NCI-H2107 (cell line): Measurements from ENCODE around the gene TLX2.
"Not testable (repeated sequence)": the region's sequence is repeated elsewhere in the genome, so short reads cannot be mapped to it uniquely, and the experiment has no call there.

Source experiments
- DNase-seq: peaks from one replicate; lab custom pipeline; 2025; lab: John Stamatoyannopoulos, UW

TLX2 gene

GRCh38 chr2:74554820-74555531 is 40.7 kb downstream of the TLX2 start:
- DNase-seq, result no peak

DNA sequence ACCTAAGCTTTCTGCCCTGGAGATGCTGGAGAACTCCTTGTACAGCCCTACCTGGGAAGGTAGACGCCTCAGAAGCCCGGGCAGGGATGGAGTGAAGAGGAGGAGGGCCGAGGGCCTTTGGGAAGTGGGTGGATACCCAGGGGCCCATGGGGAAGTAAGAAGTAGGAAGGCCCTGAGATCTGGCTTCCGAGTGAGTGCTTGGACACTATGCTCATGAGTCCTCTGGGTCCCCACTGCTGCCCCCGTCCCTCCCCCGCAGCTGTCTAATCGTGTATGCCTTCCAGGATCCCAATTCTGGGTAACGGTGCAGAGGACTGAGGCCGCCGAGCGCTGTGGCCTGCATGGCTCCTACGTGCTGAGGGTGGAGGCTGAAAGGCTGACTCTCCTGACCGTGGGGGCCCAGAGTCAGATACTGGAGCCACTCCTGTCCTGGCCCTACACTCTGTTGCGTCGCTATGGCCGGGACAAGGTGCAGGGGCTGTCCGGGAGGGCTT is 41.4 kb downstream of the TLX2 start:
- no peak for DNase-seq

GRCh38 chr2:74556159-74556558 is 41.9 kb downstream of the TLX2 start:
- no peak for DNase-seq

DNA sequence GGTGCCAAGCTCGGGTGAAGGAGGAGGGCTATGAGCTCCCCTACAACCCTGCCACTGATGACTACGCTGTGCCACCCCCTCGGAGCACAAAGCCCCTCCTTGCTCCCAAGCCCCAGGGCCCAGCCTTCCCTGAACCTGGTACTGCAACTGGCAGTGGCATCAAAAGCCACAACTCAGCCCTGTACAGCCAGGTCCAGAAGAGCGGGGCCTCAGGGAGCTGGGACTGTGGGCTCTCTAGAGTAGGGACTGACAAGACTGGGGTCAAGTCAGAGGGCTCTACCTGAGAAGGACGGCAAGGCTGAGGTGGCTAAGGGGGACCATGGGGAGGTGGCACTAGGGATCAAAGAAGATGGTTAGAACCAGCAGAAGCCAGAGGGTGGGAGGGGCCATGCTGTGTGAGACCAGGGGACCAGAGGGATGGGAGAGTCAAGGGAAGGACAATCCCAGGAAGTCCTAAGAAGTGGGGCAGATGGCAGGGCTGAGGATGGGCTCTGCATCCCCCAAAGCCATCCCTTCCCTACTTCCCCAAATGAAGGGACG is 42.7 kb downstream of the TLX2 start:
- DNase-seq, result no peak

DNA sequence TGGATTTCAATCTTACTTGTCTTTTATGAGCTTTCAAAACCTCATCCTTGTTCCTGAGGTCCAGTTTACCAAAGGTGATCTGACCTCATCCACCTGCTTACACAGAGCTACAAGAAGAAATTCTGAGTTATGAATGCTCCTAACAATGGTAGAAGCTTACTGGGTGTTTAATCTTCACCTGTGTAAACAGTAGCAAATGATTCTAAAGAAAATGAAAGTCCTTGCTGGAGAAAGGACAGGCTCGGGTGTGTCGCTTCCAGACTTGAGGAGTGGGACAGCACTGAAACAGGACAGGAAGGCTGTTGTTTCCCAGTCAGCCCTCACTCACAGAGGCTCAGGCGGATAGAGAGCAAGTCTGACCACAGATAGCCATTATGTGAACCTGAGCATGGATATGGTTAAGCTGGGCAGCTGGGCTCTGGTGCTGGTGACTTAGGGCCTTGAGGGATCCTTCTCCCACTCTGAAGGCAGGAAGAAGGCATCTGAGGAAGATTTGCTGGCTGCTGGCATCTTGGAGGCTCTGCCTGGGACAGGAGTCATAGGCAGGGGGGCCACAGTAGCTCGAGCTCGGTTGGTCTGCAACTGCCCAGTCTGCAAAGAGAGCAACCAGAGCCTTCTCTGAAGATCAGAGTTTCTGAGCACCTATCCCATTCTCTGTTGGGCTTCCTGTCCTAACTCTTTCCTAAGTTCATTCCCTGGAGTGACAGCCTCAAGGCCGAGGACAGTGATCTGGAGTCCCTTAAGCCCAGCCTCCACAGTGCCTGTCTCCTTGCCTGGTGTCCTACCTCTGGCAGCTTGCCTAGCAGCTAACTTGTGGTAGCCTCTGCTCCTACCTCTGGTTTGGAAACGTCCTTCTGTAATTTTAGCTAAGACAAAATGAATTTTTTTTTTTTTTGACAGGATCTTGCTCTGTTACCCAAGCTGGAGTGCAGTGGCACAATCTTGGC is 44.3 kb downstream of the TLX2 start:
- no peak for DNase-seq

DNA sequence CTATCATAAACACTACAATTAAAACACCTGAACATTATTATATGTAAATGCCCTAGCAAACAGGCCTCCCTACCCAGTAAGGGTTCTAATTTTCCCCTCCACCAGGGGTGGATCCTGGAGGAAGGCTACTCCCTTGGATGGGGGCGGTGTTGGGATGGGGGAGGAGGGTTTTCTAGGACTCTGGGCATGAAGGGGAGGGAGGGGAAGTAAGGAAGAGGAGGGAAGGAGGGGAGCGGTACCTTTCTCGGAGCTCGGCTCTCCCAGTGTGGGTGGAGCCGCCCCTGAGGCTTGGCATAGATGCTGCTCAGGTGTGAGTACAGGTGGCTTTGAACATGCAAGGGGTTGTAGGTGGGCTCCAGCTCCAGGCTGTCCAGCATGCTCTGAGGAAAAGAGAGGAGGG is 45.7 kb downstream of the TLX2 start:
- DNase-seq, result no peak

DNA sequence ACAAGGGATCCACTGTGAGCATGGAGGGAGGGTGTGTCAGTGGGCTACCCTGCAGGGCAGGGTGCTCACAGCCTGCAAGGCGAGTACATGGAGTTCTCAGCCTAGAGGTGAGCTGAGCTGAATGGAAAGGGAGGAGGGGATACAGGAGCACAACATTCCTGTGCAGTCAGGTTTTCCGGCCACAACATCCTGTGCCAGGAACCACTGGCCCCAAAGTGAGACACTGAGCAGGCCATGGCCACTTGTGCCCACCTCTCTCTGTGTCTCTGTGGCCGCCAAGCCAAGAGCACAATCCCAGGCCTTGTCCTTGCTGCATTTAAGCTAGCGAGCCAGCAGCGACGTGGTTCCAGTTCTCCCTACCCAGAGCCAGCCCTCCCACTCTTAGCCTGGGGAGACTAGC is 46.3 kb downstream of the TLX2 start:
- no peak for DNase-seq

DNA sequence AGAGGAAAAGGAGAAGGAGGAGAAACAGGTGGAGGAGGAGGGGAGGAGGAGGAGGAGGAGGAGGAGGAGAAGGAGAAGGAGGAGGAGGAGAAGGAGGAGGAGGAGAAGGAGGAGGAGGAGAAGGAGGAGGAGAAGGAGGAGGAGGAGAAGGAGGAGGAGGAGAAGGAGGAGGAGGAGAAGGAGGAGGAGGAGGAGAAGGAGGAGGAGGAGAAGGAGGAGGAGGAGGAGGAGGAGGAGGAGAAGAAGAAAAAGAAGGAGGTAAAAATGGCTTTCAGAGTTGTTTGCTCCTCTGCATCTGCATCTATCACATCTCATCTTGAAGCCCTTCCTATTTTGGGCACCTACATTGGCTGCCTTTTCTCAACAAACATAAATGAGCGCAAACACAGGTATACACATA is 46.8 kb downstream of the TLX2 start:
- not testable (repeated sequence) for DNase-seq

DNA sequence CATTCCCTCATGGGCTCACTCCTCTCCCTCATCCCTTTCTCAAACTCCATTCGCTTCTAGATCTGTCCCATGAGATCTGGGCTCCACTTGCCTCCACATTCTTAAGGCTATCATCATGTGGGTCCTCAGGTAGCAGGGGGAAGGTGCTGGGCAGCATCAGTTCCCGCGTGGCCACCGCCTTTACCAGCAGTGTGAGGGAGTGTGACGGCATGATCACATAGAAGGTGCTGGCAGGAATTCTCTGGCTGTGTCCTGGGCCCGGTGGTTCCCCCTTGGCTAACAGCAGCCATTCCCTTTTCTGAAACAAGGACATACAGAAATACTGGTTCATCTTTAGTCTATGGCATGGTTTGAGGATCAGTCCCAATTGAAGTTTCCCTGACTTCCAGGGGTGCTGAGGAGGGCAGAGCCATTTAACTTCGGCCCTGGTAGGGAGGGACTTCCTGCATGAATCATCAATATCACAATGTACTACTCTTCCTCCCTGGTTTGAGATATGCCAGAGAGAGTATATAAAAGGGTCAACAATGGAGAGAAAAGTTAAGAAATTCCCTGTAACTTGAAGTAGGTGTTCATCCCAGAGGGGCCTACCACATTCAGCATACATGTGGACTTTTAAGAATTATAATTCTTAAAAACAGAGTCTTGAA is 48.0 kb downstream of the TLX2 start:
- no peak for DNase-seq

- no peak for DNase-seq
Observed at GRCh38 chr2:74564222-74564621, 50.0 kb downstream of the TLX2 start.

GRCh38 chr2:74566076-74566753 is 52.0 kb downstream of the TLX2 start:
- DNase-seq, result no peak

DNA sequence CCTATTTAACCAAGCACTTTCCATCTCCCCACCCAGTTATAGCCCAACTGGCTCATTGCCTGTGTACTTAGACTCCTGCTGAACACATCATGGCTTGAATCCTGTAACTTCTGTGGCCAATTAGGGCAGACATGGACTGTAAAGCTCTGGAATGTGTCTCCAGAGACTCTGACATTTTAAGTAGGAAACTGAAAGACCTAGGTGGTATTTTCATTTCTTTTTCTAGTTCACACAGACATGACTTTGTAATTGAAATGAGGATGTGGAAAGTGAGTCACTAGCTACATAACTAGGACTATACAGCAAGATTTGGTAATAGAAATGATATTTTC is 52.5 kb downstream of the TLX2 start:
- no peak for DNase-seq
